Progenitor cell of endocrine pancreas (in vitro differentiated cells): ENCODE data around the gene RAI14. TPM values are rescaled to one million over a fixed set of nuclear protein-coding genes. Genes with fewer than 3 reads are reported as not detected.

ENCODE experiments used
- DNase-seq: peaks from one replicate; pipeline ENCODE4 v3.0.0; 2021; ENCODE audit warnings: low spot score; ENCODE audit not compliant: unreplicated experiment
- H3K27ac Mint-ChIP-seq: 2 replicates; pipeline ENCODE4 v1.8.0; 2021; ENCODE audit warnings: mild to moderate bottlenecking, moderate library complexity, mixed read lengths
- H3K27me3 Mint-ChIP-seq: 2 replicates; pipeline ENCODE4 v1.8.0; 2021; ENCODE audit warnings: mixed read lengths
- H3K36me3 Mint-ChIP-seq: 2 replicates; pipeline ENCODE4 v1.8.0; 2022; ENCODE audit warnings: mixed read lengths; ENCODE audit not compliant: insufficient read depth
- H3K4me1 Mint-ChIP-seq: 2 replicates; pipeline ENCODE4 v1.8.0; 2021; ENCODE audit warnings: low read depth, mixed read lengths
- H3K4me3 Mint-ChIP-seq: 2 replicates; pipeline ENCODE4 v1.8.0; 2021; ENCODE audit warnings: low read depth, mild to moderate bottlenecking, moderate library complexity, mixed read lengths
- H3K9me3 Mint-ChIP-seq: 2 replicates; pipeline ENCODE4 v1.8.0; 2021; ENCODE audit warnings: low read depth, mixed read lengths
- total RNA-seq: library from RNA; stranded (reverse); gene quantifications from 2 replicates; pipeline ENCODE4 v1.2.1, GENCODE V29; 2021
- TF ChIP-seq, protein P1 (sequence below): fragments of 200-600 bp; sonication (generic); IDR thresholded peaks from one replicate; pipeline ENCODE4 v1.5.0; 2021; ENCODE audit warnings: antibody characterized with exemption, mild to moderate bottlenecking; ENCODE audit not compliant: unreplicated experiment

Gene RAI14
- total RNA-seq, 1 donor from 2014 or later = 121 TPM

DNA sequence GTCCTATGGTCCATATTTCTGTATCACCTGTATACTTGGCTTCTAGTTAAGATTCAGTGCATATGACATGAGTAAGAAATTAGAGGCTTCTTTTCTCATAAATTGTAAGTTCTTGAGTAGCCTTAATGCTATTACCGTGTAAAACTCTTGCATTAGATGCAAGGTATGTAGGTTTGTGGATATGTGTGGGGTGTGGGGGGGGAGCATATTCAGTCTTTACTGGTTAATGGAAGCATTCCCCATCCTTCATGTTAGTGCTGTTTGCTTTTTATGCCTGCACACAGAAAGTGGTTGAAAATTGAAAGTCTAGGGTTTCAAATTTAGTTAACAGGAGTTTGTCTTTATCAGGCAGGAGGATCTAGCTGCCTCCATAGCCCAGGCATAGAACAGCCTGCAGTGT lies 16.1 kb downstream of the RAI14 start:
- no peak overlapping the region for H3K4me3 Mint-ChIP-seq
- peaks cover 31% of the 10 kb centered on the region for H3K4me1 Mint-ChIP-seq
- DNase-seq = no peak
- H3K9me3 Mint-ChIP-seq = no peaks in the 10 kb centered on the region
- H3K36me3 Mint-ChIP-seq = peaks cover 10% of the 10 kb centered on the region
- no peak overlapping the region for H3K27ac Mint-ChIP-seq
- no peaks in the 10 kb centered on the region for H3K27me3 Mint-ChIP-seq
- TF ChIP-seq, protein P1, sequence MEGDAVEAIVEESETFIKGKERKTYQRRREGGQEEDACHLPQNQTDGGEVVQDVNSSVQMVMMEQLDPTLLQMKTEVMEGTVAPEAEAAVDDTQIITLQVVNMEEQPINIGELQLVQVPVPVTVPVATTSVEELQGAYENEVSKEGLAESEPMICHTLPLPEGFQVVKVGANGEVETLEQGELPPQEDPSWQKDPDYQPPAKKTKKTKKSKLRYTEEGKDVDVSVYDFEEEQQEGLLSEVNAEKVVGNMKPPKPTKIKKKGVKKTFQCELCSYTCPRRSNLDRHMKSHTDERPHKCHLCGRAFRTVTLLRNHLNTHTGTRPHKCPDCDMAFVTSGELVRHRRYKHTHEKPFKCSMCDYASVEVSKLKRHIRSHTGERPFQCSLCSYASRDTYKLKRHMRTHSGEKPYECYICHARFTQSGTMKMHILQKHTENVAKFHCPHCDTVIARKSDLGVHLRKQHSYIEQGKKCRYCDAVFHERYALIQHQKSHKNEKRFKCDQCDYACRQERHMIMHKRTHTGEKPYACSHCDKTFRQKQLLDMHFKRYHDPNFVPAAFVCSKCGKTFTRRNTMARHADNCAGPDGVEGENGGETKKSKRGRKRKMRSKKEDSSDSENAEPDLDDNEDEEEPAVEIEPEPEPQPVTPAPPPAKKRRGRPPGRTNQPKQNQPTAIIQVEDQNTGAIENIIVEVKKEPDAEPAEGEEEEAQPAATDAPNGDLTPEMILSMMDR = no peak

DNA sequence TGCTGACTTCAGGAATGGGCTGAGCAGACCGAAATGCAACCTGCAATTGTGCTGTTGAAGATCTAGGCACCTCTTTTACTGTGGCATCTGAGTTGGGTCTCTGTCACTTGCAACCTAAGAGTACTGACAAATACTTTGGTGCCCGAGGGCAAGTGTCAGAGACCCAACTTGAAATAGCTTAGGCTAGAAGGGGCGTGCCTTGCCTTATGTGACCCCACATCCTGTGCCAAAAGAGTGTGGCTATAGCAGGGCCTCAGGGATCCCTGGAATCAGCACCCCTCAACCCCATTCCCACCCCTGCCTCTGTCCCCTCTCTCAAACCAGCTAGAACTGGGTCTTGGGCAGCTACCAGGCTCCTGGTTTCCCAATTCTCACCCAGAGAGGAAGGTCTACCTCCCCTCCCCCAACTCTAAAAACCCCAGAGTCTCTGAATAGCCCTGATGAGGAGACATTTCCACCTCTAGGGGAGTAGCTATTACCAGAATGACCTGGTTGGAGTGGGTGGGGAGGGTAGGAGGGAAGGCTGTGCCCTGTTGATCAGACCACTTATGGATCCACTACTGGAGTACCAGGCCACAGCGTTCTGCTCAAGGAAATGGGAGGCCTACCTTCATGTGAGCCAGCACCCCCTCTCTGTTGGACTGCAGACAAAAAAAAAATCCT lies 17.5 kb downstream of the RAI14 start:
- no peak overlapping the region for H3K4me3 Mint-ChIP-seq
- H3K9me3 Mint-ChIP-seq = no peaks in the 10 kb centered on the region
- no peak for DNase-seq
- H3K27ac Mint-ChIP-seq = no peak overlapping the region
- peaks cover 11% of the 10 kb centered on the region for H3K36me3 Mint-ChIP-seq
- peaks cover 31% of the 10 kb centered on the region for H3K4me1 Mint-ChIP-seq
- TF ChIP-seq, protein P1 = no peak
- H3K27me3 Mint-ChIP-seq = no peaks in the 10 kb centered on the region

DNA sequence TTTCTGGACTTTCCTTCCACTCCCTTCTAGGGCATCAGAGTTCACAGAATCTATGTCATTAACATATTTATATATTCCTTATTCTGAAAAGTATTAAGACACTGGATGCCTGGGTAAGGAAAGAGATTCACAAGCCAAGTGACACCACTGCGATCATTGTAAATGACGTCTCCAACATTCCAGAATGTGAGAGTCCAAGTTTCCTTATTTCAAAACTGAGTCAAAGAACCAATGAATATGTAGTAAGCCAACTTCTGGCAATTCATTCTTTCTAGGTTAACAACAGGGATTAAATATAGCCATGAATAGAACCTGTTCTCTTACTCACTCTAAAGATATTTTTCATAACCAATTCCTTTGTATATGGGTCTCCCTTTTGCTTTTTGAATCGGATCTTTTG lies 18.1 kb downstream of the RAI14 start:
- Mint-ChIP-seq H3K27me3 (no peaks in the 10 kb centered on the region), H3K4me1 (peaks cover 35% of the 10 kb centered on the region), H3K4me3 (no peak overlapping the region), H3K36me3 (peaks cover 13% of the 10 kb centered on the region), H3K9me3 (no peaks in the 10 kb centered on the region), H3K27ac (no peak overlapping the region)
- DNase-seq = no peak
- TF ChIP-seq, protein P1 = no peak

DNA sequence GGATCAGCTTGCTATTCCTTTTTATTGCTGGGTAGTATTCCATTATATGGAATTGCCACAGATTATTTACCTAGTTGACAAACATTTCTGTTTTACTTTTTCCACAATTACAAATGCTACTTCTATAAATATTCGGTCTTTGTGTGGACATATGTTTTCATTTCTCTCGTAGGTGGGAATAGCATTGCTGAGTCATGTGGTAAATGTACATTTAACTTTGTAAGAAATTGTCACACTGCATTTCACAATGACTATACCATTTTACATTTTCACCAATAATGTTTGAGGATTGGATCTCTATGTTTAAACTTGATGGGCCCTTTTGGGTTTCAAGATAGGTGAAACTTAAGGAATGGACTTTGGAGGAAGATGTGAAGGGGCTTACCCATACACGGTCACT lies 19.7 kb downstream of the RAI14 start:
- Mint-ChIP-seq H3K27ac (peak overlapping the region; percentile 38), H3K36me3 (peaks cover 13% of the 10 kb centered on the region), H3K4me3 (no peak overlapping the region), H3K4me1 (peaks cover 41% of the 10 kb centered on the region), H3K27me3 (no peaks in the 10 kb centered on the region), H3K9me3 (no peaks in the 10 kb centered on the region)
- TF ChIP-seq, protein P1 = no peak
- DNase-seq = no peak

DNA sequence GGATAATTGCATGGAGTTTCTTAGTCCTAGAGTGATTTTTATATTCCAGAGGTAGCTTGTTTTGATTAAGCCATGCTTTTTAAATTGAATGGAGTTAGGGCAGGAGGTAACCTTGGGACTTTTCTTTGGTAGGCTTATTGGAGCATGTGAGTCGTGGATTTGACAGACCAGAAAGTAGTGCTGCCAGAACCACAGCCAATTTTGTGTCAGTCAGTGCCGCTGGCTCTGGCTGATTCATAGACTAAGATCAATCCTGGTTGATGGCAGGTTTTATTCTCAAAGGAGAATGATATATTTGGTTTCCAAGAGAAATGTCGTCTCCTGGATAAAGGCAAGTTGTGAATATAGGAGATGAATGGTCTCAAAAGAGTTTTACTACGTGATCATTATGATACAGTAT lies 20.3 kb downstream of the RAI14 start:
- Mint-ChIP-seq H3K4me3 (no peak overlapping the region), H3K36me3 (peaks cover 13% of the 10 kb centered on the region), H3K27ac (peak overlapping the region; percentile 38), H3K9me3 (no peaks in the 10 kb centered on the region), H3K27me3 (no peaks in the 10 kb centered on the region), H3K4me1 (peaks cover 40% of the 10 kb centered on the region)
- DNase-seq = no peak
- TF ChIP-seq, protein P1 = no peak
